ENCODE measurements around the gene PLCB2.

Gene PLCB2

GRCh38 chr15:40271685-40272484 lies 35.9 kb downstream of the PLCB2 start:
- DNase-seq (ENCODE audit: low read depth): no peak

- DNase-seq (ENCODE audit: low read depth): no peak
Observed at GRCh38 chr15:40270246-40270995, 37.3 kb downstream of the PLCB2 start.

DNA sequence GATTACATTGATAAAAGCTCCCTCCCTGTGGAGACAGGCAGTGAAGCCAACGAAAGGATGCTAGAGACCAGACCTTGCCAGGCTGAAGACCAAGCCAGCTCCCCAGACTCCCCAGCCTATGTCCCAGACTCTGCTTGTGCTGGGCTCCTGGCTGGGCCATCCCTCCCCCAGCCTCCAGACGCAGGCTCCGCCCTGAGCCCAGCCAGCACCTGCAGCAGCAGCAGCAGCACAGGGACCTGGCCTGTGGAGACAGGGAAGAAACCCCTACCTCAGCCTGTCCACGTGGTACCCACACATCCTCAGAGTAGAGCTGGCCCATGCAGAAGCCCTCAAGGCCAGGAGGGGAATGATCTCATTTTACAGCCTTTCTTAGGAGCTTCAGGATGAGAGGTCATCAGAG lies 38.1 kb downstream of the PLCB2 start:
- DNase-seq (ENCODE audit: low read depth): no peak

DNA sequence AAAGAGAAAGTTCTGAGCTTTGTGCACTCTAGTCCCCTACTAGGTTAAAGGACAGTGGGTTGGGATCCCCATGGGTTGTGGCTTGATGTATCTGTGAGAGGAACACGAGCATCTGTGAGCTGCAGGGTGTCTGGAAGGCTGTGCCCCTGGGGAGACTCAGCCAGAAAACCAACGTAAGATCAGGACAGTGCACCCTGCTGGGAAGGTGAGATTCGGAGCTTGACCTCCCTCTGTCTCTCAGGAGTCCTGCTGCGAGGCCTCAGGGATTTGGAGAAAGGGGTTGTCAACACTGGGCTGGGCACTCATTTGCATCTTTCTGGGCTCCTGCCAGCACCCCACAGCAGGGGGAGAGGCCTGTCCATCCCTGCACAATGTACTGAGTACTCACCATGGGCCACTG lies 40.1 kb downstream of the PLCB2 start:
- DNase-seq (ENCODE audit: low read depth): no peak

- no peak for DNase-seq (ENCODE audit: low read depth)
Observed at GRCh38 chr15:40266828-40267304, 40.9 kb downstream of the PLCB2 start.

GRCh38 chr15:40265875-40266274 lies 41.9 kb downstream of the PLCB2 start:
- no peak for DNase-seq (ENCODE audit: low read depth)

DNA sequence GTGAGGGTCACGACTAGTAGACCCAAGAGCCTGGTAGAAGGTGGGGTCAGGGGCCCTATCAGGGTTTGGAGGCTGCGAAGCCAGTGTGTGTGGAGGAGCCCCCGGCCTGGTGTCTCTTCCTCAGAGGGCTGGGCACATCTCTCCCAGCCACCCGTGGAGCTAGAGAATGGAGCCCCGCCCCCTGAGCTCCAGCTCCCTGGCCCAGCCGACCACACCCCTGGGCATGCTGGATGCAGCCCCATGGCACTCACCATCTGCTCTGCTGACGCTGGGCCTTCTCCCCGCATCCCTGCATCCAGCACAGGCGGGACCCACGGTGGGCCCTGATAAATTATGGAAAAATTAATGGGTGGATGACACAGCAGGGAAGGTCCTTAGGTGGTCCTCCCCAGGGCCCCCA lies 42.4 kb downstream of the PLCB2 start:
- DNase-seq (ENCODE audit: low read depth): no peak

- no peak for DNase-seq (ENCODE audit: low read depth)
Observed at GRCh38 chr15:40264321-40265153, 43.2 kb downstream of the PLCB2 start.

- no peak for DNase-seq (ENCODE audit: low read depth)
Observed at GRCh38 chr15:40263024-40263754, 44.5 kb downstream of the PLCB2 start.

DNA sequence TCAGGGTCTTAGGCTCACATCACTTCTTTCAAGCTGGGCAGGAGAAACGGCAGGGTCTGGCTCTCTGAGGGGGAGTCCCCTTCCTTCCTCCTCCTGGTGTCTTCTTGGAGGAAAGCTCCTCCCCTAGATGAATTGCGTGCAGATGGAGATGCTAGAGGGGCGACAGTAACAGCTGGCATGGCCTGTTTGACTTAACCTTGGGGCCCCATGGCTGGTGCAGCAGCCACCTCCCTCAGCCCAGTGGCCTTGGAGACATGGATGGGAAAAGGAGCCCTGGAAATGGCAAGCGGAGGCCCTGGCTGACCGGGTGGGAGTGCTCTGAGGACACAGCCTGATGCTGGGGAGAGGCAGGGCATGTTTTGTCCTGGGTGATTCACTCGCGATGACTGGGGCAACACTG lies 48.7 kb downstream of the PLCB2 start:
- no peak for DNase-seq (ENCODE audit: low read depth)

DNA sequence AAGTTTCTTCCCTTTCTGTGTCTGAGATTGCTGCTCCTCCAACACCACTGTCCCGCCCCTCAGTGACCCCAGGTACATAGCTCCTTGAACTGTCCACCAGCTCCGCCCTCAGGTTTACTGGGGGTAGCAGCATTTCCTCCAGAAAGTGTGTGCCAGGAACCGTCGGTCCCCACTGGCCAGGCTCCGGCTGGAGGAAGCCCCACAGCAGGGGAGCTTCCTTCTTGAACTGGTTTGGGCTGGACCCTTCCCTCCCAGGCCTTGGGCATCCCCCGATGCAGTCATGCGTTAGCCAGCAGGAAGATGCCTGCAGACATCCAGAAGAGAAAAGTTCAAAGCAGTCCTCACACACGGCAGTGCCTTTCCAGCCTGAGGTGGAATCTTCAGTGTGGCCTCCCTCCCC lies 49.2 kb downstream of the PLCB2 start:
- no peak for DNase-seq (ENCODE audit: low read depth)

DNA sequence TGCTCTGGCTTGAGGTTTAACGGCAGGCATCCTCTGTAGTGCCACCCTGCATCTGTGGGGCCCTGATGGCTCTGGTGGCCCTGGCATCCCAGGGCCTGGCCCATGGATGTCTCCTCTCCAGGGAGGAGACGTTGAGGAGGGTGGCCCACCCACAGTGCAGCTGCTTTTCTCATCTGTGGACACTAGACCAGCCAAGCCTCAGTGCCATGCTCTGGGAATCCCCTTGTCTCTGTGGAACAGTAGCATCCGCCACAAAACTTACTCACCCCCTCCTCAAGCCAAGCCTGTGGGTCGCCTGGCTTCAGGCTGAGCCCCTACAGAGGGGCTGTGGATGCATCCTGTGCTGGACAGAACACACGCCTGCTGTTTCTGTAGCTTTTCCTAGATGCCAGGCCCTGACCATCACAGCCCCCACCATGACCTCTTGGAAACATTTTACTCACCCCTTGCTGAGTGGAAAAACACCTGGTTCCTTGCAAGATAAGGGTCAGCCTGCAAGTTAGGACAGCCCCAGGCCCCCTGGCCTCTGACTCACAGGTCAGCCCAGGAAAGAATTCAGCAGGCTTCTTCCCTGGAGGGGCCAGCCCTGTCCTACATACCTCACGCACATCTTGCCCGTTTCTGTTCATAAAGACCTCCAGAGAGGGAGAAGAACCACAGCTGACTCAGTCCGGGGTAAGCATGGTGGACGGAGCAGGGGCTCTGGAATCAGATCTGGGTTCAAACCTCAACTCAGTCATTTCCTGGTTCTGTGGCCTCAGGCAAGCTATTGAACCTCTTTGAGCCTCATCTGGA lies 49.9 kb downstream of the PLCB2 start:
- no peak for DNase-seq (ENCODE audit: low read depth)

DNA sequence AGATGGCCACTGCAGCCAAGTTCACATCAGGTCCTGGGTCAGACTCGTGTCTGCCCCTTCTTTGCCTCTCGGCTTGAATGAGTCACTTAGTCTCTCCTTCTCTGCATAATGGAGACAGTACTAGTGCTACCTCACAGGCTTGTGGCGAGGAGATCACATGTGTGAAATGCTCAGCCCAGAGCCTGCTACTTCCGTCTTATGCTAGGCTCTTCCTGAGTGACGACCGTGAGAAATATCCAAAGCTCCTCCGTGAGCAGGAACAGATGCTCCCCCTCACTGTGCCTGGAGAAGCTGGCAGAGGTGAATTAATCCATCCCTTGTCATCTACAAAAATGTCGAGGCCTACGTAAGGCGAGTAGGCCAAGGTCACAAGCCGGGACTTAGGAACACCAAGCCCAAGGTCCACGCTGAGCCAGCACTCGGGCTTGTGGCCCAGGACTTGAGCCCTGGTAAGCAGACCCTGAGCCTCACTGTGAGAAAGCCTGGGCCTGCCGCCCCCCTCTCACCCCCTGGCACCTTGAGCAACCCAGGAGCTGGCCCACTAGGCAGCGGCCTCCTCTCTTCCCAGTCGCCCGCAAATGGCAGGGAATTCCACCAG lies 51.0 kb downstream of the PLCB2 start:
- DNase-seq (ENCODE audit: low read depth): no peak

DNA sequence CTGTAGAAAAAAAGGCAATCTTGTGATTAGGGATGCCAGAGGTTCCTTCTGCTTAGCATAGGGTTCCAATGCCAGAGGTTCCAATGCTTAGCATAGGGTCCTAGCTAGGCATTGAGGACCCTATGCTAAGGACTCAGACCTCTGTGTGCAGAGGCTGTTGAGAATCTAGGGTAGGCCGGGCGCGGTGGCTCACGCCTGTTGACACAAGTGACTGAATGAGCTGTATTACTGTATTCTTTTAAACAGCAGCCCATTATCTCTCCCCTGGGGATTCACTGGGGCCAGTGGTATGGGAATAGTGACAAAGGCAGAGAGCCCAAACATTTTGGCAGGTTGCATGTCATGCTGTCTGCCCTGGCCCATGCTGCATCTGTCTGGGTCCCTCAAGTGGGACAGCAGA lies 52.7 kb downstream of the PLCB2 start:
- DNase-seq (ENCODE audit: low read depth): no peak

- no peak for DNase-seq (ENCODE audit: low read depth)
Observed at GRCh38 chr15:40254452-40254851, 53.3 kb downstream of the PLCB2 start.

DNA sequence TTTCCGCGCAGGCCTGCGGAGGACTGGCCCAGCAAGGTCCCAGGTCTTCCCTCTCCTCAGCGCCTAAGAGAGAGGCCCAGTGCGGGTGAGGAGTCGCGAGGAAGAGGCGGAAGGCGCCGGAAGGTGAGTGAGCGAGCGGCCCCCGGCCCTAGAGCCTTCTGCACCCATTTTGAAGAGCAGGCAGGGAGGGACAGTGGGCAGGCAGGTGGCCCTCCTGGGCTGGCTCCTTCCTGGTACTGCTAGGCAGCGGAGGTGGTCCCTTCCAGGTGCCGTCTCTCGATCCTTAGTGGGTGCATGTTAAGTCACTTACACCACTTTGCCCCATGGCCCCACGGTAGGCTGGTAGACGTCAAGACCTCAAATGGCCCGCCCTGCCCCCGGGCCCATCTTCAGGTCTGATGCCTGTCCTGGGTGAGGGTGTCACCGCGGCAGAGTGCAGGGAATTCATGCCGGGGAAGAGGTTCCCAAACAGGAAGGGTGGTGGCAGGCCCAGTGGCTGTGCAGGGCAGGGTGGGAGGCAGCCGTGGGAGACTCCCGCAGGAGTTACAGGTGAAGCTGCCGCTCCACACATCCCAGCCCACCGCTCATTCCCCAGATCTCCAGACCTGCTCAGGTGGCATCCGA lies 54.5 kb downstream of the PLCB2 start:
- no peak for DNase-seq (ENCODE audit: low read depth)

- DNase-seq (ENCODE audit: low read depth): no peak
Observed at GRCh38 chr15:40252438-40253166, 55.1 kb downstream of the PLCB2 start.

DNA sequence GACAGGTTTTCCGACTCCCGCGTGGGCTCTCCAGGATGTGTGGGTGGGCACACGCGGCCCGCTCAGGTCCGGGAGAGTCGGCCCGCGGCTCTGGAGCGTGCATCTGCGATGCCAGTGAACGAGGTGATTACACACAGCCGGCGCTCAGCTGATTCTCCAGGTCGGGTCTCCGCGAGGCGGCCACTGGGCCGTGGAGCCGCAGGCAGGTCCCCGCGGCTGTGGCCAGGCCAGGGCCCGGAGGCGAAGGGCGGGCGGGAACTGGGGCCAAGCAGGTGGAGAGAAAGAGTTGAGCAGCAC lies 55.6 kb downstream of the PLCB2 start:
- no peak for DNase-seq (ENCODE audit: low read depth)

DNA sequence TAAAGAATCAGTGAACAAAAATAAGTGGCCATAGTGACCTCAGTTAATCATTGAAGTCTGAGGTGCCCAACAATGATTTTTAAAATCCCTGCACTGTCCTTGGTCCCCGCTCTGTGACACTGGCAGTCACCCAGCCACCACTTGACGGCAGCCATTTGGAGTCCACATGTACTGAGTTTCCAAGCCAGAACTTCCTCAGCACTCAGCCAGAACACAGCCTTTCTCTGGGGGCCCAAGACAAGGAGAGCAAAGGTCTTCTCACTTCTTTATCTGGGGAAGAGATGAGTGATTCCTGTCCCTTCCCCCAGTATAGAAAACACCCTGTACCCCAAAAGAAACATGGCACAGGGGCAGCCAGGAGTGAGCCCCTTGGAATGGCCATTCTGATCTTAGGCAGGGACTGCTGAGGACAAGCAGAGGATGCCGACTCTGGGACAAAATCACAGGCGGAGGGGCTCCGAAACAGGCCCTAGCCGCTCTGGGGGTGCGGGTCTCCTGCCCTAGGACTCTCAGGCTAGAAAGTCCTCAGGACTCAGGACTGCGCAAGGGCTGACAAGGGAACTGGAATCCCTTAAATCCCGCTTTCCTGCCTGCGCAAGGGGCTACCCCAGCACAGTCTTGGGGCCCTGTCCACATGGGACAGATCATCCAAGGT lies 56.1 kb downstream of the PLCB2 start:
- no peak for DNase-seq (ENCODE audit: low read depth)

Data from stimulated activated CD4-positive, alpha-beta T cell treated with anti-CD3 and anti-CD28 coated beads, Interleukin-2, amount 100 ng/mL, for 4 hours (primary cell).